Hepatocyte (in vitro differentiated cells): Measurements from ENCODE around the gene MTCP1. TPM values are rescaled to one million over a fixed set of nuclear protein-coding genes. Genes with fewer than 3 reads are reported as not detected.
A peak's percentile ranks its signal among the peaks of the same experiment; 100 is the strongest.

ENCODE experiments used
- DNase-seq: peaks from one replicate; pipeline ENCODE4 v3.0.0-alpha.2; 2016; ENCODE audit warnings: low spot score
- H2AFZ ChIP-seq: fragments of 200-600 bp; sonication (generic); 2 replicates; pipeline ENCODE4 v1.6.0; 2016; ENCODE audit warnings: antibody characterized with exemption, mild to moderate bottlenecking
- H3K27ac ChIP-seq: fragments of 200-600 bp; sonication (generic); 2 replicates; pipeline ENCODE4 v1.5.1; 2016; ENCODE audit warnings: mild to moderate bottlenecking
- H3K27me3 ChIP-seq: fragments of 200-600 bp; sonication (generic); 2 replicates; pipeline ENCODE4 v1.6.1; 2016
- H3K36me3 ChIP-seq: fragments of 200-600 bp; sonication (generic); replicated peaks from 2 replicates; pipeline ENCODE4 v1.5.1; 2016; ENCODE audit warnings: low read depth; ENCODE audit not compliant: insufficient read depth
- H3K4me1 ChIP-seq: fragments of 200-600 bp; sonication (generic); 2 replicates; pipeline ENCODE4 v1.5.1; 2016; ENCODE audit warnings: mild to moderate bottlenecking, moderate library complexity; ENCODE audit not compliant: insufficient read depth
- H3K4me2 ChIP-seq: fragments of 200-600 bp; sonication (generic); 2 replicates; pipeline ENCODE4 v1.6.0; 2016
- H3K4me3 ChIP-seq: fragments of 200-600 bp; sonication (generic); 2 replicates; pipeline ENCODE4 v1.5.1; 2016; ENCODE audit warnings: mild to moderate bottlenecking
- H3K79me2 ChIP-seq: fragments of 200-600 bp; sonication (generic); 2 replicates; pipeline ENCODE4 v1.6.0; 2017; ENCODE audit warnings: mild to moderate bottlenecking
- H3K9me2 ChIP-seq: fragments of 200-600 bp; sonication (generic); replicated peaks from 2 replicates; pipeline ENCODE4 v1.6.0; 2017; ENCODE audit warnings: mild to moderate bottlenecking; ENCODE audit not compliant: insufficient read depth
- H3K9me3 ChIP-seq: fragments of 200-600 bp; sonication (generic); 2 replicates; pipeline ENCODE4 v1.5.1; 2016; ENCODE audit warnings: low read depth, mild to moderate bottlenecking
- H4K20me1 ChIP-seq: fragments of 200-600 bp; sonication (generic); 2 replicates; pipeline ENCODE4 v1.6.0; 2016; ENCODE audit warnings: mild to moderate bottlenecking; ENCODE audit not compliant: insufficient read depth, poor library complexity, severe bottlenecking
- EZH2 ChIP-seq: fragments of 200-600 bp; sonication (generic); IDR thresholded peaks from 2 replicates; pipeline ENCODE4 v1.6.1; 2016; ENCODE audit warnings: antibody characterized with exemption, mild to moderate bottlenecking, borderline replicate concordance
- EZH2phosphoT487 ChIP-seq: fragments of 200-600 bp; sonication (generic); IDR thresholded peaks from one replicate; pipeline ENCODE4 v1.6.1; 2018; ENCODE audit warnings: antibody characterized with exemption, mild to moderate bottlenecking, low read depth, moderate library complexity; ENCODE audit not compliant: unreplicated experiment, severe bottlenecking
- WGBS: methylation state at CpG from one replicate; pipeline ENCODE4 v1.1.6; 2016; ENCODE audit warnings: low lambda C conversion rate; ENCODE audit errors: missing lambda C conversion rate; 5-methylcytosine and 5-hydroxymethylcytosine counted together
- polyA plus RNA-seq: library from polyadenylated mRNA; unstranded; fragments of >200 nt; fragmentation: Nextera tagmentation; extraction: Ambion mirVana; gene quantifications from 2 replicates; pipeline ENCODE4 v1.2.1, GENCODE V29; 2016
- total RNA-seq: library from RNA; depleted of rRNA; stranded (reverse); fragments of >200 nt; gene quantifications from 2 replicates; pipeline ENCODE4 v1.2.3, GENCODE V29; 2014
- TF ChIP-seq, protein P1 (sequence below): fragments of 200-600 bp; sonication (generic); IDR thresholded peaks from 2 replicates; pipeline ENCODE4 v1.5.1; 2016; ENCODE audit warnings: antibody characterized with exemption, mild to moderate bottlenecking; ENCODE audit not compliant: poor library complexity

MTCP1 gene, protein sequence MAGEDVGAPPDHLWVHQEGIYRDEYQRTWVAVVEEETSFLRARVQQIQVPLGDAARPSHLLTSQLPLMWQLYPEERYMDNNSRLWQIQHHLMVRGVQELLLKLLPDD
- total RNA-seq (0.32 and 1.7 TPM in 2 replicates), polyA plus RNA-seq (13.2 TPM in 2 replicates)

DNA sequence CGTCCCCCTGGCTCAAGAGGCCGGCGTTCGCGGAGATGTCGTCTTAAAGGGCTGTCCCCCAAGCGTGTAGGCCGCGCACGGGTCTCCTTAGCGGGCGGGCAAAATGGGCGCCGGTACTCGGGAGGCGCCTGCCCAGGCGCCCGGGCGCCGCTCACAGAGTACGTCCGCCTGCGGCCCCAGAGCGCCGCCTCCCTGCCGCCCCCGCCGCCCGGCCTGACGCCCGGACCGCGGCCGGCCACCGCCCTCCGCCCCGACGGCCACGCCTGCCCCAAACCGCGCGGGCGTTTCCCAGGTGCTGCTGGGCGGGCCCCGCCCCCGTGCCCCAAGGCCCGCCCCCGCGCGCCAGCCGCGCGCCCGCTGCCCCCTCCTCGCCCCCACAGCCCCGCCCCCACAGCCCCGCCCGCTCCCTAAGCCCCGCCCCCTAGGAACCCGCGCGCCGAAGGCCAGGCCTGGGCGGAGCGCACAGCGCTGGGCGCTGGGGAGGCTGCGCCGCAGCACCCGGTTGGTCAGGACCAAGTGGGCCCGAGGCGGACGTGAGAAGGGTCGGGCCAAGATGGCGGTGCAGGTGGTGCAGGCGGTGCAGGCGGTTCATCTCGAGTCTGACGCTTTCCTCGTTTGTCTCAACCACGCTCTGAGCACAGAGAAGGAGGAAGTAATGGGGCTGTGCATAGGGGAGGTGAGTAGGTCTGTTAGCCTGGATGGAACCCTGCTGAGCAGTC is at the start of gene MTCP1, which contains the start of the genes BRCC3 and CMC4:
MTCP1 (minus strand) TSS at position 162 of the 719 bp plus-strand sequence. CDS start 5,126 bp downstream, outside the sequence.
BRCC3 (plus strand) TSS at position 534 of the 719 bp plus-strand sequence; CDS start at position 554, 20 bp downstream.
CMC4 (minus strand) TSS at position 162 of the 719 bp plus-strand sequence. CDS start 7,113 bp downstream, outside the sequence.
- H3K27ac ChIP-seq: peak within 1 kb of the TSS; percentile 97
- no peaks in the 10 kb centered on the region for H4K20me1 ChIP-seq
- no peaks in the 10 kb centered on the region for H3K9me2 ChIP-seq
- DNase-seq: peak; percentile 92
- no peaks in the 10 kb centered on the region for H3K9me3 ChIP-seq
- peak within 1 kb of the TSS; percentile 85 for H2AFZ ChIP-seq
- peak within 1 kb of the TSS; percentile 79 for H3K4me3 ChIP-seq
- H3K27me3 ChIP-seq: no peaks in the 10 kb centered on the region
- TF ChIP-seq, protein P1, sequence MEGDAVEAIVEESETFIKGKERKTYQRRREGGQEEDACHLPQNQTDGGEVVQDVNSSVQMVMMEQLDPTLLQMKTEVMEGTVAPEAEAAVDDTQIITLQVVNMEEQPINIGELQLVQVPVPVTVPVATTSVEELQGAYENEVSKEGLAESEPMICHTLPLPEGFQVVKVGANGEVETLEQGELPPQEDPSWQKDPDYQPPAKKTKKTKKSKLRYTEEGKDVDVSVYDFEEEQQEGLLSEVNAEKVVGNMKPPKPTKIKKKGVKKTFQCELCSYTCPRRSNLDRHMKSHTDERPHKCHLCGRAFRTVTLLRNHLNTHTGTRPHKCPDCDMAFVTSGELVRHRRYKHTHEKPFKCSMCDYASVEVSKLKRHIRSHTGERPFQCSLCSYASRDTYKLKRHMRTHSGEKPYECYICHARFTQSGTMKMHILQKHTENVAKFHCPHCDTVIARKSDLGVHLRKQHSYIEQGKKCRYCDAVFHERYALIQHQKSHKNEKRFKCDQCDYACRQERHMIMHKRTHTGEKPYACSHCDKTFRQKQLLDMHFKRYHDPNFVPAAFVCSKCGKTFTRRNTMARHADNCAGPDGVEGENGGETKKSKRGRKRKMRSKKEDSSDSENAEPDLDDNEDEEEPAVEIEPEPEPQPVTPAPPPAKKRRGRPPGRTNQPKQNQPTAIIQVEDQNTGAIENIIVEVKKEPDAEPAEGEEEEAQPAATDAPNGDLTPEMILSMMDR: no peak
- TF ChIP-seq EZH2phosphoT487: no peak
- no peak for TF ChIP-seq EZH2
- H3K4me1 ChIP-seq: peaks cover 6% of the 10 kb centered on the region
- no peaks in the 10 kb centered on the region for H3K36me3 ChIP-seq
- 37% methylated on average over 46 of the region's 81 CpGs for WGBS
- peaks cover 24% of the 10 kb centered on the region for H3K79me2 ChIP-seq
- H3K4me2 ChIP-seq: peak within 1 kb of the TSS; percentile 83

DNA sequence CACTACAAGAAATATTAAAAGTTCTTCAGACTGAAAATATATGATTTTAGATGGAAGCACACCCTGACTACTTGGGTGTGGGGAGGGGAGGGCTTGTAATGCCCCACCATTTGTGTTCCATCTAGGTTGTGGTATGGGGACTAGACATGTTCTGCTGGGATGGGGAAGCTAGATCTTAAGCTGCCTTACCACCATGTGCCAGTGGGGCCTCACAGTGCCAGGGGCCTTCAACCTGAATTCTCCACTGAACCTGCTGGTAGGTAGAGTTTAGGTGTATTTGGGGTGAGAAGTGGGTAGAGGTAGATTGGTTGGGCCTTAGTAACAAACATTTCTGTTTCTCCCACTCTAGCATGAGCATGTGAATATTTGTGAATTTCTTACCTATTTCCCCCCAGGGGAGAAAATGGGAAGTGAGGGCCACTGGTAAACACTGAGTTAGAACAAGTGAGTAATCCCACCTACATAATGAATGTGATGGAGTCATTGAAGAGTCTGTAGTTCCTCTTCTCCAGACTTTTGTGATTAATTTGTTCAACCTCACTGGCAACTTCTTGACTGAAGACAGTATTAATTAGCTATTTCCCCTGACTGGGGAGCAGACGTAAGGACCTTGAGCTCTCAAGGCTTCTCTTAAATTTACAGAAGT is 44.4 kb upstream of the MTCP1 start:
- no peak overlapping the region for H3K27ac ChIP-seq
- no peaks in the 10 kb centered on the region for H3K36me3 ChIP-seq
- H3K79me2 ChIP-seq: no peaks in the 10 kb centered on the region
- DNase-seq: no peak
- H3K9me2 ChIP-seq: no peaks in the 10 kb centered on the region
- TF ChIP-seq EZH2 (no peak), EZH2phosphoT487 (no peak)
- TF ChIP-seq, protein P1: no peak
- no peaks in the 10 kb centered on the region for H3K4me1 ChIP-seq
- WGBS: 86% methylated on average over 1 of the region's 1 CpG
- peaks cover 17% of the 10 kb centered on the region for H3K9me3 ChIP-seq
- no peak overlapping the region for H3K4me3 ChIP-seq
- no peaks in the 10 kb centered on the region for H3K27me3 ChIP-seq
- no peaks in the 10 kb centered on the region for H4K20me1 ChIP-seq
- H3K4me2 ChIP-seq: no peak overlapping the region
- H2AFZ ChIP-seq: no peak overlapping the region

DNA sequence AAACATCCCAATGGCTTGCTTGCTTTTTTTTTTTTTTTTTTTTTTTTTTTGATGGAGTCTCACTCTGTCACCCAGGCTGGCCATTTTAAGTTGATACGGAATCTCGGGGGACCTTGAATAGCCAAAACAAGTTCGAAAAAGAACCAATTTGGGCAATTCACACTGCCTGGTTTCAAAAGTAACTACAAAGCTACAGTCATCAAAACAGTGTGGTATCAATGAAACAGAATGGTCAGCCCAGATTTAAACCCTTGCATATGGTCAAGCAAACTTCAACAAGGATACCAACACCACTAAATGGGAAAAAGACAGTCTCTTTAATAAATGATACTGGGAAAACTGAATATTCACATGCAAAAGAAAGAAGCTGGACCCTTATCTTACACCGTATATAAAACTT is 42.2 kb upstream of the MTCP1 start:
- H3K4me2 ChIP-seq: no peak overlapping the region
- no peaks in the 10 kb centered on the region for H3K4me1 ChIP-seq
- H4K20me1 ChIP-seq: no peaks in the 10 kb centered on the region
- no peak for TF ChIP-seq EZH2
- TF ChIP-seq, protein P1: no peak
- no peak for TF ChIP-seq EZH2phosphoT487
- no peak overlapping the region for H3K4me3 ChIP-seq
- H3K27me3 ChIP-seq: no peaks in the 10 kb centered on the region
- peaks cover 17% of the 10 kb centered on the region for H3K9me3 ChIP-seq
- no peak overlapping the region for H2AFZ ChIP-seq
- H3K27ac ChIP-seq: no peak overlapping the region
- no peaks in the 10 kb centered on the region for H3K9me2 ChIP-seq
- no peaks in the 10 kb centered on the region for H3K36me3 ChIP-seq
- DNase-seq: no peak
- H3K79me2 ChIP-seq: no peaks in the 10 kb centered on the region
- WGBS: 81% methylated on average over 4 of the region's 4 CpGs
